NCI-H1417 treated with DMSO at 0.1 percent for 48 hours (cell line): ENCODE data around the gene MSMP.

Source experiments
- DNase-seq: peaks from one replicate; lab custom pipeline; 2025; lab: John Stamatoyannopoulos, UW

Gene MSMP, protein sequence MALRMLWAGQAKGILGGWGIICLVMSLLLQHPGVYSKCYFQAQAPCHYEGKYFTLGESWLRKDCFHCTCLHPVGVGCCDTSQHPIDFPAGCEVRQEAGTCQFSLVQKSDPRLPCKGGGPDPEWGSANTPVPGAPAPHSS

DNA sequence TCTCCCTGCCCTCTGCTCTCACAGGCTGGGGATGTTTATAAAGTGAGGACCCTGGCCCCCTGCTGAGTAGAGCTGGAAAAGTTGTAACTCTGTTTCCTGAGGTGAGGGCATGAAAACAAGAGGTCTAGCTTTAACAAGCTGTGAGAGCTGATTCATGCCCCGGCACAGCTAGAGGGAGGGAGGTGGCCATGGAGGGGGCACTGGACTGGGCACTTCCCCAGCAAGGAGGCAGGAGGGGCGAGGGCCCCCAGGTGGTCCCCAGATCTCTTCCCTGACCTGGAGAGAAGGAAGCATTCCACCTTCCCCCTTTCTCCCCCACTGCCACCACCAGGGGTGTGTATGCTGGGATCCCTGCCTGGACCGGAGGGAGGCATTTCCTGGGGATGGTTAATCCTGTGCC, at the start of gene MSMP:
Gene MSMP (minus strand): TSS at position 13 of the 400 bp plus-strand sequence. CDS start 147 bp downstream, outside the sequence.
- DNase-seq, result no peak

DNA sequence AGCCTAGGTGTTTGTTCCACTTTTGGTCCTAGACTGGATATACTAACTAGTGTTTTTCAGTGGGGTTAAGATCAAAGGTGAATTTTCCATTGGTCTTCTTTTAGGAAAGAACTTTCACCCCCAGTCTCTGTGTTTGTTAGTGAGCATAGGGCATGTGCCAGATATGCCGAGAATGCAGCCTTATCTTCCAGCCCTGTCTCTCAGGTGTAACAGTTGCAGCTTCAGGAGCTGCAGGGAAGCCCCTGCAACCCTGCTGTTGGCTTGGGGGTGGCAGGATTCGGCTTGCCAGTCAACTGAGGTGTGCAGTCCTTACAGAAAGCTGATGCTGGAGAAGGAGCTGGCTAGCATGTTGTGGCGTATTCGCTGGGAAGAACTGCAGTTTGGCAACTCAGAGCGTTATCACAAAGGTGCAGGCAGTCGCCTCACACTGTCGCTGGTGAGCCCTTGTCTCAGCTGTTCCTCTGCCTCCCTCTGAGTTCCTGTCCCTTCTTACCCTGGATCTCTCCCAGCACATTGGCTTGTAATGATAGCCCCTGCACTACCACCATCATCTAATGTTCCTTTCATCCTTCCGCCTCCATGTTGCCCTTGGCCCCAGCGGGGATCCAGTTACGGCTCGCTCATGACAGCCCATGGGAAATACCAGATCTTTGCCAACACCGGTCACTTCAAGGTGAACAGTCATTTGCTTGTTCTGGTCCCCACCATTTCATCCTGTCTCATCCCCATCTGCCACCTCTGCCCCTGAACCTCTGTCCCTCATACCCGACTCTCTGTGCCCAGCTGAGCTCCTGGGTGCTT, 47.5 kb upstream of the MSMP start:
- DNase-seq, result no peak

DNA sequence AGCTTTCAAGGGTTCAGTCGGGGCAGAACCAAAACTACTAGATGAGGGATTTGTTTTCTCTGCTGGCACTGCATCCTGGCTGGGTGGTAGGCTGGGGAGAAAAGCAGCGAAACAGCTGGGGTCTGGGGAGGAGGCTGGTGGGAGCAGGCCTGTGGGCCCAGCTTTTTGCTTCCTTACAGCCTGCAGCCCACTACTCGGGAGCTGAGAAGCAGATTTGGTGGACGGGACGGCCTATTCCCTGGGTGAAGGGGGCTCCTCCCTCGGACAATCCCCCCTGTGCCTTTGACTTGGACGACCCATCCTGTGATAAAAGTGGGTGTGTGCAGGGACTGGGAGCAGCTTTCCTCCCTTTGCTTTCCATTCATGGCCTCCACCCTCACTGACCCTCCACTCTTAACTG, 46.5 kb upstream of the MSMP start:
- no peak for DNase-seq

DNA sequence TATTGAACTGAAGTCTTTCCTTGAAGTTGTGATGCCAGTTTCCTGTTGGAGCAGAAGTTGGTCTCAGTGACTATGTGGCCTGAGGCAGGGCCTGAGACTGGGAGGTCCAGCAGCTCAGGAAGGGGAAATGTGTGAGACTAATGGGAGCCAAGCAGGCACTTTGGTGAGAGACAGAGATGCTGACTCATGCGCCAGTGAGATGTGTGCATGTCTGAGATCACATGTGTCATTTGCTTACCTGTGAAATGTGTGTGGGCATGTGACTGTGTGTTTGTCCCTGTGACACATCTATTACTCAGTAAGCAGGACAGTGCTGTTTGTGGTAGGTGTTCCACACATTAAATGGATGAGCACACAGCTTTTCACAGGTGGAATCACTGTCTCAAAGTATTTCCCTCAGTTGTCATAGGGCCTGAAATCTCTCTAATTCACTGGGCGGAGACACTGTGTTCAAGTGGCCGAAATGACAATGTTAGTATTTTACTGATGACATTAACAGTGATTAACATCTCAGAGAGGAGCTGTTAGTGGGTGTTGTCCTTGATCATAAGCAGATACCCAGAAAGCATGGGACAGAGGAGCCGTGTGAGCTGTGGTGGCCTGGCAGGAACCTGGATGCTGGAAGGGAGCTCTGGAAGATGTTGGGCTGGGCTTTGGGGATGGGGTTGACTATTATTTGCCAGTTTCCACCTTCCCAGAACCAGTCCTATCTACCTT, 44.7 kb upstream of the MSMP start:
- DNase-seq, result no peak

DNA sequence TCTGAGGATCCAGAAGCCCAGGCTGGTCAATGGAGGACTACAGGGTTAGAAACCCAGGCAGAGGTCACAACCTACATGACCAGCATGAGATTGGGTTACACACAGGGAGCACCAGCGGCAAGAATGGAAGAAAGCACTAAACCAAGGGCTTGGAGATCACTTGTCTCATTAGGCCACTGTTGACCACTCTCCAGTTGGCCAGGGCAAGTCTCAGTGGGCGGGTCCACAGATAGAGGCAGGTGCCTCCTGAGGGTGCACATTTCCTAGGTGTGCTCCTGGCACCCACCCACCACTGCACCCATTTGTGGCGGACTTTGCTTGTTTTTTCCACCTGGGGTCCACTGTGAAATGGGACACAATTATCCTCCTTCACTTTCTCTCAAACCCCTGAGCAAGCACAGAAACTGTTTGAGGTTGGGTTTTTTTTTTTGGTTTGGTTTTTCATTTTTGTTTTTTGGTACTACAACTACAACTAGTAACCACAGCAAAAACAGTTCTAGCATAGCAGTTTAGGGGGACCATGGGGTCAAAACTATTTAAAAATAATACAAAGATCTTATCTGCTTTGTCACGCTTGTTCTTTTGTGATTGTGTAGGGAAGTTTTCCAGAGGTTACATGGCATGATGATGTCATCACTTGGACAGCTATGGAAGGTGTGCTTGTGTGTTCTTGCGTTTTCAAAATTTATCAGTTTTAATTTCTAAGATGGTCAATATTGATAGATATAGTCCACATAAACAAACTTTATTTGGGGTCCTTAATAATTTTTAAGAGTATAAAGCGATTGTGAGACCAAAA, 43.4 kb upstream of the MSMP start:
- no peak for DNase-seq

DNA sequence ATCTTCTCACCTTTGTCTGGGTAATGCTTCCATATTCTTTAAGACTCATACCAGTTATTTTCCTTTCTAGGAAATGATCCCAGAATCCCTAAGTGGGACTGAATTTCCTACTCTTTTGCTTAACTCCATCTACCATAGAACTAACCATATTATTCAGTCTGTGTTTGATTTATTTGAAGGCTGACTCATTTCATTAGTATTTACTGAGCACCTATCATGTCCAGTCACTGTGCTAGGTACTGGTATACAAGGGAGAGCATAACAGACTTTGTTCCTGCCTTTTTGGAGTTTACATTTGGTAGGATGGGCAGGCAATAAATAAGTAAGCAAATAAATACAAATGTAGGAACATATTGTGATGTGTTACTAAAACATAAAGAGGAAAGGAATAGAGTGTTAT, 41.6 kb upstream of the MSMP start:
- DNase-seq, result no peak

DNA sequence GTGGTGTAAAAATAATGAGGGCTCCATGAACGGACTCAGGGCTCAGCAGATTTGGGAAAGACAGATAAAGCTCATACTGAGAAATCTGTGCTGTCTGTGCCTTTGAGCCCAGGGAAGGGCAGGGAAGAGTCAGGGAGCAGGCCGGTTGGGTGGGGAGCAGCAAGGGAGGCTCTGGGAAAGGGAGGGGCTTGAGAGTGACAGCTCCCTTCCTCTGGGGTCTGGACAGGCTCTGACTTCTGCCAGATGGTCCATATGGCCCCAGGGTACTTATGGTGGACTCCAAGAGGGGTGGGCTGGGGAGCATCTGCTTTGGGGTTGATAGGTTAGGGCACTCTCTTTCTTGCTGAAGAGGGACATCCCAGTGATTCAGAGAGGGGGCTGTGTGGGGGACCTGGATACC, 39.4 kb upstream of the MSMP start:
- DNase-seq, result no peak

DNA sequence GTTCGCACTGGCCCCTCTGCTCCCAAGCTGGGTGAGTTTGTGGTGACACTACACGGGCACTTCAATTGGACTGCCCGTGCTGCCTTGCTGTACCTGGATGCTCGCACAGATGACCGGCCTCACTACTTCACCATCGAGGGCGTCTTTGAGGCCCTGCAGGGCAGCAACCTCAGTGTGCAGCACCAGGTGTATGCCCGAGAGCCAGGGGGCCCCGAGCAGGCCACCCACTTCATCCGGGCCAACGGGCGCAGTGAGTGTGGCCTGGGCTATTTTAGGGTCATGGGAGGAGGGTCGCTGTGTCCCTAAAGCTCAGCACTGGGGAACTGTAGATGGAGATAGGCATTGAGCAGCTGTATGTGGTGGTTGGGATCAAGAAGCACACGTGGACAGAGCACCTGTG, 38.8 kb upstream of the MSMP start:
- no peak for DNase-seq

DNA sequence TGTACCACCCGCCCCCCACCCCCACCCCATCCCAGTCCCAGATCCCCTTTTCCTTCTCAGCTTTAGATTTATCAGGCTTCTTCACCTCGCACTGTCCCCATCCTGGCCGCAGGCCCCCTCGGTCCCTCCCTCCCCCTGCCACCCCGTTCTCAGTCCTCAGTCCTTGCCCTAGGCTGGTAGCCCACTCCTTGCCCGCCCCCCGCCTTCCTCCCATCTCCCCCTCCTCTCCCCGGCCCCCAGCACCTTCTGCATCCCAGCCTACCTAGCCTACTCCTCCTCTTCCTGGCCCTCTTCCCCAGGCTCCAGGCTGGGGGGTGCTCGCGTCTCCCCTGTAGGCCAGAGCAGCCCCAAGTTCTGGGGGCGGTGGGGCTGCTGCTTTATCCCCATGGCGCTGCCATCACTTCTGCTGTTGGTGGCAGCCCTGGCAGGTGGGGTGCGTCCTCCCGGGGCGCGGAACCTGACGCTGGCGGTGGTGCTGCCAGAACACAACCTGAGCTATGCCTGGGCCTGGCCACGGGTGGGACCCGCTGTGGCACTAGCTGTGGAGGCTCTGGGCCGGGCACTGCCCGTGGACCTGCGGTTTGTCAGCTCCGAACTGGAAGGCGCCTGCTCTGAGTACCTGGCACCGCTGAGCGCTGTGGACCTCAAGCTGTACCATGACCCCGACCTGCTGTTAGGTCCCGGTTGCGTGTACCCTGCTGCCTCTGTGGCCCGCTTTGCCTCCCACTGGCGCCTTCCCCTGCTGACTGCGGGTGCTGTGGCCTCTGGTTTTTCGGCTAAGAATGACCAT, 38.1 kb upstream of the MSMP start:
- no peak for DNase-seq

DNA sequence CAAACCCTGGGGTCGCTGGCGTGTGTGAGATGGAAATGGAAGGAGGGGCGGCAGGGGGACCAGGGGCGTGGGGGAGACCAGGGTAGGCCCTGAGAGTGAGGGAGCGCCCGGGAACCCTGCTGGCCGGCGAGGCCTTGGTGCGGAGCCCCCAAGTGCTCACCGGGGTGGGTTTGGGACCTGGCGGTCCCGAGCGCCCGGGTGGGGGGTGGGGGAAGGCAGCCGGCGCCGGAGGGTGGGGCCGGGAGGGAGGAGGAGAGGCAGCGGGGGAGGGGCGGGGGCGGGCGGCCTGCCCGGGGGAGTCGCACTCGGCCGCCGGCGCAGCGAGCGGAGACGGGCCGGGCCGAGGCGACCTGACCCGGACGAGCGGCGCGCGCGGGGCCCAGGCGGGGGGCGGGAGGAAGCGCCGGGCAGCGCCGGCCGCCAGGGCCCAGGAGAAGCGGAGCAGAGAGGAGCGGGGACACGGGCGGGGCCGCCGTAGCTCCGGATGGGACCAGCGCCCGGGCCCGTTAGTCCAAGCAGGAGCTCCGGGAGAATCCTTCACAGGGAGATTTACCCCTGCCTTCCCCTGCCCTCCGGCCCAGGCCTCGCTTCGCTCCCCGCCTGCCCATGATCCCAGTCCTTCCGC, 37.3 kb upstream of the MSMP start, which contains the start of gene NPR2:
Gene NPR2 (plus strand): TSS at position 295 of the 625 bp plus-strand sequence. CDS start 818 bp downstream, outside the sequence.
- no peak for DNase-seq

DNA sequence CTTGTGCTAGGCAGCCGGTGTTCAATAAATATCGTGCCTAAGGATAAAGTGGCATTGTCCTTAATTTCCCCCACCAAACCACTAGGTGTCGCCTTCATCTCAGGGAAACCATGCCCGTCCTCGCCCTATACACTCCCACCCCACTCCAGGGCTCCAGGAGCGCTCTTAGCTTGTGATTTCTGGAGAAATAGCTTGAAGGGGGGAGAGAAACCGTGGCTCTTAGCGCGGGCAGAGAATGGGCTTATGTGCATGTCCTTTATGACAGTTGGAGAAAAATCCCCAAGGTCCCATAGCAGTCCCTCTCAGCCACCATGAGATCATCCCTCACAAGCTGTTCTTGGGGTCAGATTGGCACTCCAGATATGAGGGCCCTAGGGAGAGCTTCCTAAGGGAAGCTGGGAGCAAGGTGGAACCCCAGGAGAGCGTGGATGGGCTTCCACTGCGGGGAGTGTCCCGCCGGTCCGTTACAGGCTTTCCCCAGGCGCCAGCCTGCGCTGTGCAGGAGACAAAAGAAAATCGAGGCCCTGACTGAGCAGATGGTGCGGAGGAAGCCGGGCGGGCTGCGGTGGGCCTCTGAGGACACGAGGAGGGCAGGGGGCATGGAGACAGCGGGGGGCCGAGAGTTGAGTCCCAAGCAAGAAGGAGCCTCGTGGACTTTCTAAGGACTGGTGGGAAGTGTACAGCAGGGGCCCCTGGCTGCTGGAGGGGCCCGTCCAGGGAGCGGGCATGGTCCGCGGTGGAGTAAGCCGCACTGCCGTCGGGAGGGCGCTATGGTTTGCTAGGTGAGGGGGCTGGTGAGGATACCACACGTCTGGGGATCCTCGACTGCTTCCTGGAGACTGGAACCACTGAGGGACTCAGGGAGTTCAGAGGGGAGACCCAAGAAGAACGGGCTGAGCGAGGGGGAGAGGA, 36.6 kb upstream of the MSMP start:
- DNase-seq, result peak; percentile 29

DNA sequence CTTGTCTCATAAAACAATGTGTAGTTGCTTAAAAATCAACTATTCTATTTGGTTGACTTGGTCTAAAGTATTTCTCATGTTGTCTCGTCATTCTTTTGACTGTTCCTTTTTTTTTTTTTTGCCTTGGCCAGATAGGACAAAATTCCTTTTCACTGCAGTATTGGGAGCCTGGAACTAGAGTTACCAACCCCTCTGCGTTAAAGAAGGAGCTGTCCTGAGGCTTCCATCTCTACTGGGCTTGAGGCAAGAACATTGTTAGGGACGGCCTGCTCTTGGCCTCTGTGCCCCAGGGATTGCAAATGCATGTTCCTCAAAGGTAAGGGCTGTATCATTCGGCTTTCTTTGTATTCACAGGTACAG, 35.9 kb upstream of the MSMP start:
- DNase-seq, result no peak

DNA sequence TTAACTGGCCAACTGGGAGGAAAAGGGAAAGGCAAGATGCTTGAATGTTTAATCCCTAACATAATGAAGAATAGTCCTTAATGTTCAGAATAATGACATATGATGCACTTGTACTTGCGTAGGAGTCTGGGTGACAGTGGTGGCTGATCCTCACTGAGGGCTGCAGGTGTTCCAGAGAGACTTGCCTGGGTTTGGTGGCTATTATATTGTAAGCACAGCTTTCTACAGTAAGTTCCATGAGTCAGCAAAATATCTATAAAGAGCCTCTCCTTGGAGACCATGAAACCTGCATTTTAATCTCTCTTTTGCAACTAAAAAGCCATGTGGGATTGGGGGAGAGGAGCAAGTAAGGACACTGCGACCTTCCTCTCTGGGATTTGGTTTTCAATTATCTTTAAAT, 35.5 kb upstream of the MSMP start:
- DNase-seq, result no peak

DNA sequence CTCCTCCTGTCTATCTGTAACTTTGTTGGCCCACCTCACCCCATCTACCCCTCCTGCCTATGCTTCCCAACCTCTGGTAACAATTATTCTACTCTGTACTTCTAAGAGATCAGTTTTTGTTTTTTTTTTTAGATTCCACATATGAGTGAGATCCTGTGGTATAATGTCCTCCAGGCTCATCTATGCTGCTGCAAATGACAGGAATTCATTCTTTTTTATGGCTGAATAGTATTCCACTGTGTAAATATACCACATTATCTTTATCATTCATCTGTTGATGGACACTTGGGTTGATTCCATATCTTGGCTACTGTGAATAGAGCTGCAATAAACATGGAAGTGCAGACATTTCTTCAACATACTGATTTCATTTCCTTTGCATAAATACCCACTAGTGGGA, 29.3 kb upstream of the MSMP start:
- no peak for DNase-seq

DNA sequence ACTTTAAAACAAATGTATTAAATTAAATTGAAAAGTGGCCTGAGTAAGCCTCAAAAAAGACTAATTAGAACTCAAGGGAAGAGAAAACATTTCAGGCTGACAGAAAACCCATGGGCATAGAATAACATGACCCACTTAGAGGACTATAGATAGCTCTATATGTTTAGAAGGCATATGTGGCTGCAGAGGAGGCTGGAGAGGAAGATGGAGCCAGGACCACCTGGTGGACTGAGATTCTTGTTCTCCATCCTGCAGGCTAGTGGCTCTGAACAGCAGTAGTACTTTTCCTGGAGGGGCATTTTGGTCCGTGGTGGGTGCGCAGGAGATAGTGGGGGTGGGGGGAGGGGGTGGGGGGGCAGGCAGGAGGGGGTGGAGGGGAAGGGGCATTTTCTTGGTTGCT, 27.0 kb upstream of the MSMP start:
- DNase-seq, result no peak

DNA sequence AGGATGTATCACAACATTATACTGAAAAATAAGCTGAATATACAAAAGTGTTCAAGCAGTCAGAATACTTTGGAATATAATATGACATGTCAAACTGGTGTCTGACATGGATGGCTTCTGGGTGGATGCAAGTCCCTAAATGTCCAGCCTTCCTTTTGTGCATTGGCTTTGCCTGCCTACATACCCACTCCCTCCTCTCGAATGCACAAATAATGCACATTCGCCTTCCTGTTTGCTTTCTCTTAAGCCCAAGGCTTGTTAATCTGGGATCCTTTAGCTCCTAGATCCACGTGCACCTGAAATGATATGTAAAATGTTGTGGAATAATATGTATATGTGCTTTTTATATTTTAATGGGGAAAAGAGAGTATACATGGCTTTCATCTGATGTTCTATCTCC, 24.4 kb upstream of the MSMP start:
- no peak for DNase-seq

DNA sequence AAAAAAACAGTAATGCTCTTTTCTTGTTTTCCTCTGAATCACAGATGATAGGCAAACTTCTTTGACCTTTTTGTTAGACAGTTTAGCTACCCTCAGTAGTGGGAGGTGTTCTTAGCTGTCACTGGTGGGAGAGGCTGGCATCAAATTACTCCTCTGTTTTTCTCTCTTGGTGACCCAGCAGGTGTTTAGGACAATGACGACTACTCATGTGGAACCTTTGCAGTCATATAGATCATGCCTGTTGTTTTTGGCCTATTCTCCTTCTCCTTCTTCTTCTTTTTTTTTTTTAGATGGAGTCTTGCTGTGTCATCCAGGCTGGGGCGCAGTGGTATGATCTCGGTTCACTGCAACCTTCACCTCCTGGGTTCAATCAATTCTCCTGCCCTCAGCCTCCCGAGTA, 21.9 kb upstream of the MSMP start:
- no peak for DNase-seq

DNA sequence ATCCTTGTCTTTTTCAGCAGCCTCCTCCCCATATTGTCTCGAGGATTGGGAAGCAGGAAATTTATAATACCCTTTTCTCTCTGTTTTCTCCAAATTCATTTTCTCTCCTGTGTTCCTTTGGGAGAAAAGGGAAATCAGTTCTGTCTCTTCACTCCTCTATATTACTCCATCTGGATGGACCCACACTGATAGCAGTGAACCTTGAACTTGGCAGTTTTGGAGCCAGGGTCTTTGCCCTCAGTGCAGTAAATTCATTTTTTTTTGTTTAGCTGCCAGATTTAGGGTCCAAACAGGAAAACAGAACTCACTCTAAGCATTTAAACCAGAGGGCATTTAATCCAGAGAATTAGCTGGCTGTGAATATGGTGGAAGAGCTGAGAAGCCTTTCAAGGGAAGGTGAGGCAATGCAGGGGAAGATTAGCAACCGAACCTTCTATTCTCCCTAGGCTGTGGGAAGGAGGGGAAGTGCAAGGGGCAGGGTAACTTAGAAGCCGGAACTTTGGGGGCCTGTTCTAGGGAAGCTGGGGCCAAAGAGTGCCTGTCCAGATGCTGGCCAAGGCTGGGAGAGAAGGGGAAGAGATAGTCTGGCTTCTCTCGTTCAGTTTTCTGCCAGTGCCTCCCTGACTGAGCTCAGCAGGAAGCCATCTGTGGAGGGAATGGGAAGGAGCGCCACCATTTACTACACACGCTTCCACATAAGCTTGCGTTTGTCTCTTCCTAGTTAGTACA, 21.0 kb upstream of the MSMP start:
- no peak for DNase-seq

DNA sequence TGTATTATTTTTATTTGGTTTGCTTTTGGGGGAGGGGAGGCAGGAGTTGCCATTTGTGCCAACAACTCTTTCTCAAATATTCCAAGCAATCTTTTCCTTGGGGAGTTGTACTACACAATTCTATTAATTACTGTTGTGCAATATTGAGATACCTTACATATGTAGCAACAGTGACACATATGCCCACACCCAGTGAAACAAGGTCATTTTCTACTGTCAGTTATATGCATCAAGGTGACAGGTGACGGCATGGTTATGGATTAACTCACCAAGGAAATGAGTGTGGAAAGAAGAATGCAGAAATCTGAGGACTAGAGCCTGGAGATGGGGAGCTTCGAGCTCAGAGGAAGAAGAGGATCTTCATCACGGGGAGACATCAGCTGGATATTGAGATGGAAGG, 17.9 kb upstream of the MSMP start:
- DNase-seq, result no peak
